SK-N-MC (cell line): ENCODE measurements around the gene SV2C.
"Not testable (repeated sequence)": the region's sequence is repeated elsewhere in the genome, so short reads cannot be mapped to it uniquely, and the experiment has no call there.

Experiments
- DNase-seq: peaks from one replicate; pipeline ENCODE4 v3.0.0-alpha.2; 2011; ENCODE audit warnings: low read depth, low spot score
- H3K27ac ChIP-seq: fragments of 200-600 bp; sonication (generic); 2 replicates; pipeline ENCODE4 v1.5.1; 2016; ENCODE audit warnings: mixed run types
- H3K36me3 ChIP-seq: fragments of 200-600 bp; sonication (generic); 2 replicates; pipeline ENCODE4 v1.6.1; 2017; ENCODE audit warnings: antibody characterized with exemption, low read length, mixed read lengths; ENCODE audit not compliant: insufficient read depth
- H3K4me3 ChIP-seq: fragments of 200-600 bp; sonication (generic); 2 replicates; pipeline ENCODE4 v1.5.1; 2016
- H3K9ac ChIP-seq: fragments of 200-600 bp; sonication (generic); 2 replicates; pipeline ENCODE4 v1.8.0; 2017; ENCODE audit warnings: mixed run types, mixed read lengths; ENCODE audit not compliant: insufficient read length
- H3K9me3 ChIP-seq: fragments of 200-600 bp; sonication (generic); 2 replicates; pipeline ENCODE4 v1.6.1; 2017; ENCODE audit warnings: low read depth, mild to moderate bottlenecking, antibody characterized with exemption, low read length, moderate library complexity, mixed read lengths
- EZH2 ChIP-seq: fragments of 200-600 bp; sonication (generic); IDR thresholded peaks from one replicate; pipeline ENCODE4 v1.6.1; 2017; ENCODE audit warnings: antibody characterized with exemption
- FOXP2 ChIP-seq: optimal IDR thresholded peaks from 2 replicates; pipeline ENCODE3; 2011; ENCODE audit warnings: mild to moderate bottlenecking, moderate library complexity; ENCODE audit not compliant: insufficient read depth; ENCODE audit errors: extremely low read length, control extremely low read depth
- POLR2AphosphoS5 ChIP-seq: IDR thresholded peaks from 2 replicates; pipeline ENCODE4 v1.6.1; 2012; ENCODE audit warnings: mild to moderate bottlenecking, low read depth, low read length, borderline replicate concordance

Gene SV2C

DNA sequence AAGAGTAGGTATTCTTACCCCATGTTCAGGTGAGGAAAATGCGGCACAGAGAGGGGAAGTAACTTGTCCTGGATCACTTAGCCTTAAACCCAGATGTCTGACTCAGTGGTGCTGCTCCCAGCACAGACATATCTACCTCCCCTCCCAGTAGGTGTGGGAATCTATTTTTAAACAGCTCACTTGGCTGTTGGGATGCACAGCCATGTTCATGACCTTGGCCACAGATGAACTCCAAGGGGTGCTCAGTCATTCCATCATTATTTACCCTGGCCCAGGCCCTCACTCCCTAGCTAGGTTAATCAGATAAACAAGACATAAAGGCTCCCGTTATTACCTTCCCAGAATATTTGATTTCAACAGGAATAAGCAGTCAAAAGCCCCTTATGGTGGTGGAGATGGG, 231.5 kb downstream of the SV2C start:
- H3K4me3 ChIP-seq: no peak overlapping the region
- H3K9ac ChIP-seq: no peak overlapping the region
- no peaks in the 10 kb centered on the region for H3K9me3 ChIP-seq
- DNase-seq: no peak
- H3K36me3 ChIP-seq: no peaks in the 10 kb centered on the region
- H3K27ac ChIP-seq: no peak overlapping the region
- TF ChIP-seq POLR2AphosphoS5 (no peak), EZH2 (no peak), FOXP2 (no peak)

DNA sequence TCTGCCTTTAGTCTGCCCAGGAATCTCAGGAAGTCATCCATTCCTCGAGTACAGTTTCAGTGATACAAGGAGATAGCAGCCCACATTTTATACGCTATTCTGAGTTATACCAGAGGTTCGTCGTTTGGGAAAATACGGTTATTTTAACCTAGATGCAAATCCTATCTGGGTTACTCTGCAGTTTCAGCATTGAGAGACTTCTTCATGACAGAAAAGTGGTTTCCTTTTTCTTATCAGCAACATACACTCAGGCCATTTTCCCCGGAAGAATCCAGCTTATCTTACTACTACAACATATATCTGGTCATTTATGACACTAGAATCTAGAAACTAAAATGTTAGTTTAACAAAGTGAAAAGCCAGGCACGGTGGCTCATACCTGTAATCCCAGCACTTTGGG, 236.5 kb downstream of the SV2C start:
- Histone ChIP-seq H3K4me3 (no peak overlapping the region), H3K27ac (no peak overlapping the region), H3K36me3 (no peaks in the 10 kb centered on the region), H3K9ac (no peak overlapping the region), H3K9me3 (no peaks in the 10 kb centered on the region)
- TF ChIP-seq FOXP2 (no peak), EZH2 (no peak), POLR2AphosphoS5 (no peak)
- no peak for DNase-seq

GRCh38 chr5:76323494-76323893, 240.3 kb downstream of the SV2C start:
- not testable (repeated sequence) for H3K27ac ChIP-seq, H3K36me3 ChIP-seq, DNase-seq, H3K9ac ChIP-seq, H3K9me3 ChIP-seq, H3K4me3 ChIP-seq

DNA sequence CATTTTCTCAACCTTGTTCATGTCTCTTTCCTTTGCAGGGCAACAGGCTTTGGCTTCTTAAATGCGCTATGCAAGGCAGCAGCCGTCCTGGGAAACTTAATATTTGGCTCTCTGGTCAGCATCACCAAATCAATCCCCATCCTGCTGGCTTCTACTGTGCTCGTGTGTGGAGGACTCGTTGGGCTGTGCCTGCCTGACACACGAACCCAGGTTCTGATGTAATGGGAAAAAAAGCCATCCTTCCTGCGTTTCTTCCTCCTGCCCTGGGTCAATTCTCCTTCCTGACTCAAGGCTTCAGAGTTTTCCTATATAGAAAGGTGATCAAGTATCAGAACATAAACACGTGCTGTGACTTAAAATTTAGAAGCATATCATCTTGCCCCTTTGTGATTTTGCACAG, 242.1 kb downstream of the SV2C start:
- Histone ChIP-seq H3K27ac (peak overlapping the region; percentile 96), H3K9me3 (no peaks in the 10 kb centered on the region), H3K9ac (no peak overlapping the region), H3K4me3 (peak overlapping the region; percentile 50), H3K36me3 (no peaks in the 10 kb centered on the region)
- TF ChIP-seq EZH2 (no peak), FOXP2 (no peak)
- no peak for DNase-seq

GRCh38 chr5:76325876-76326491, 242.8 kb downstream of the SV2C start:
- Histone ChIP-seq H3K9ac (peak overlapping the region; percentile 21), H3K9me3 (no peaks in the 10 kb centered on the region), H3K4me3 (peak overlapping the region; percentile 50), H3K27ac (peak overlapping the region; percentile 96), H3K36me3 (no peaks in the 10 kb centered on the region)
- DNase-seq: peak; percentile 61
- TF ChIP-seq FOXP2: peak; percentile 46
- TF ChIP-seq POLR2AphosphoS5: no peak; the same call in 1 of the 2 replicates

- peak overlapping the region; percentile 8 for H3K9ac ChIP-seq
- H3K4me3 ChIP-seq: peak overlapping the region; percentile 50
- H3K36me3 ChIP-seq: no peaks in the 10 kb centered on the region
- H3K9me3 ChIP-seq: no peaks in the 10 kb centered on the region
- TF ChIP-seq EZH2 (no peak), POLR2AphosphoS5 (no peak), FOXP2 (no peak)
- no peak for DNase-seq
- H3K27ac ChIP-seq: peak overlapping the region; percentile 96
Observed at GRCh38 chr5:76326577-76327302, 243.6 kb downstream of the SV2C start.

DNA sequence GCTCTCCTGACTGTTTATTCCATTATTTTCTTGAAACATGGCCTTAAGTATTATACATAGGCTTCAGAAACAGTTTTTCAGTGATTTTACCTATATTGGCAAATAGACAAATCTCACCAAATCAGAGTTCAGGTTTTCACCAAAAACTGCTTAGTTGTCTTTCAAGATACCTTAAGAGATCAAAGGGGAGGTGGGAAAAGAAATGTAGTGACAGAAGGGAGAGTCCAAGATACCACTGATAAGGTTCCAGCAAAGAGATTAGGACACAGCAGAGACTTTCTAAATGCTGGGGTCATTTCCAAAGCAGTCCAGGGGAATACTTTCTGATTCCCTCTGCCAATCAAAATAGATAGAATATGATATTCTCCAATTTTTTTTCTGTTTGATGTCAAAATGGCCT, 246.2 kb downstream of the SV2C start:
- Histone ChIP-seq H3K36me3 (no peaks in the 10 kb centered on the region), H3K4me3 (no peak overlapping the region), H3K27ac (no peak overlapping the region), H3K9ac (no peak overlapping the region), H3K9me3 (no peaks in the 10 kb centered on the region)
- TF ChIP-seq EZH2 (no peak), POLR2AphosphoS5 (no peak), FOXP2 (no peak)
- DNase-seq: no peak

DNA sequence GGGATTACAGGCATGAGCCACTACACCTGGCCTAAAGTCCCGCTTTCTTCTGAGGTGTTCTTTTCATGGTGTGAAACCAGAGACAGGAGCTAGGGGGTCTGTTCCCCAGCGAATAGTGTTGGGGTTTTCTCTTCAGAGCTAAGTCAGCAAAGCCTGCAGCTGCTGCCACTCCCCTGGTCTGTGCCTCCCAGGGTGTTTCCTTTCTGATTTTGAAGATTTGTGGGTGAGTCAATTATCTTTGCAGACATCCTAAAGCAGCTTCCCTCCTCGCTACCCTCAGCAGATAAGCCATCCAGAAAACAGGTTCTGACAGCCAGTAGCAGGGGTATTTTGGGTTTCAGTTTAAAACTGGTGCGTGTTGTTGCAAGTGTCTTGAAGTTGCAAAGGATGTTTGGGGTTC, 247.9 kb downstream of the SV2C start:
- Histone ChIP-seq H3K27ac (no peak overlapping the region), H3K9me3 (no peaks in the 10 kb centered on the region), H3K36me3 (no peaks in the 10 kb centered on the region), H3K9ac (no peak overlapping the region), H3K4me3 (0 out of 2 replicates have a peak overlapping the region, but pooled peaks have one; percentile 14)
- no peak for TF ChIP-seq POLR2AphosphoS5
- TF ChIP-seq EZH2: no peak
- no peak for TF ChIP-seq FOXP2
- DNase-seq: no peak

- DNase-seq: no peak
- peak overlapping the region; percentile 24 for H3K9ac ChIP-seq
- H3K36me3 ChIP-seq: no peaks in the 10 kb centered on the region
- H3K9me3 ChIP-seq: no peaks in the 10 kb centered on the region
- no peak overlapping the region for H3K27ac ChIP-seq
- TF ChIP-seq FOXP2: no peak
- TF ChIP-seq EZH2: no peak
- no peak for TF ChIP-seq POLR2AphosphoS5
- peak overlapping the region; percentile 47 for H3K4me3 ChIP-seq
Observed at GRCh38 chr5:76332102-76332501, 248.9 kb downstream of the SV2C start.
